Parathyroid adenoma (tissue), 2 donors: ENCODE measurements around the gene ARHGAP22.

Experiments used
- H2AFZ ChIP-seq: fragments of 300-600 bp; sonication (generic); one replicate; pipeline ENCODE4 v1.7.0; 2017; ENCODE audit warnings: antibody characterized with exemption, mild to moderate bottlenecking
- H3K27ac ChIP-seq: fragments of 300-600 bp; sonication (generic); one replicate; pipeline ENCODE4 v1.7.0; 2017
- H3K27me3 ChIP-seq: fragments of 300-600 bp; sonication (generic); one replicate; pipeline ENCODE4 v1.7.0; 2017; ENCODE audit warnings: low read length; ENCODE audit not compliant: control insufficient read depth, insufficient read depth
- H3K36me3 ChIP-seq: fragments of 300-600 bp; sonication (generic); one replicate; pipeline ENCODE4 v1.7.0; 2017; ENCODE audit warnings: low read length; ENCODE audit not compliant: control insufficient read depth, insufficient read depth
- H3K4me1 ChIP-seq: fragments of 300-600 bp; sonication (generic); one replicate; pipeline ENCODE4 v1.7.0; 2017; ENCODE audit warnings: control low read depth
- H3K4me2 ChIP-seq: fragments of 300-600 bp; sonication (generic); one replicate; pipeline ENCODE4 v1.7.0; 2017; ENCODE audit warnings: low read length
- H3K4me3 ChIP-seq: fragments of 300-600 bp; sonication (generic); one replicate; pipeline ENCODE4 v1.7.0; 2017; ENCODE audit warnings: low read depth, low read length
- H3K79me2 ChIP-seq: fragments of 300-600 bp; sonication (generic); one replicate; pipeline ENCODE4 v1.7.0; 2017; ENCODE audit warnings: control low read depth
- H3K9ac ChIP-seq: fragments of 300-600 bp; sonication (generic); one replicate; pipeline ENCODE4 v1.7.0; 2017; ENCODE audit warnings: mild to moderate bottlenecking
- H3K9me3 ChIP-seq: fragments of 300-600 bp; sonication (generic); one replicate; pipeline ENCODE4 v1.7.0; 2017; ENCODE audit warnings: low read length; ENCODE audit not compliant: control insufficient read depth
- TF ChIP-seq, protein P1 (sequence below): fragments of 300-600 bp; sonication (generic); IDR thresholded peaks from one replicate; pipeline ENCODE4 v1.7.0; 2017; ENCODE audit warnings: antibody characterized with exemption, mild to moderate bottlenecking
- donor health status: primary hyperparathyroidism.

Gene ARHGAP22

DNA sequence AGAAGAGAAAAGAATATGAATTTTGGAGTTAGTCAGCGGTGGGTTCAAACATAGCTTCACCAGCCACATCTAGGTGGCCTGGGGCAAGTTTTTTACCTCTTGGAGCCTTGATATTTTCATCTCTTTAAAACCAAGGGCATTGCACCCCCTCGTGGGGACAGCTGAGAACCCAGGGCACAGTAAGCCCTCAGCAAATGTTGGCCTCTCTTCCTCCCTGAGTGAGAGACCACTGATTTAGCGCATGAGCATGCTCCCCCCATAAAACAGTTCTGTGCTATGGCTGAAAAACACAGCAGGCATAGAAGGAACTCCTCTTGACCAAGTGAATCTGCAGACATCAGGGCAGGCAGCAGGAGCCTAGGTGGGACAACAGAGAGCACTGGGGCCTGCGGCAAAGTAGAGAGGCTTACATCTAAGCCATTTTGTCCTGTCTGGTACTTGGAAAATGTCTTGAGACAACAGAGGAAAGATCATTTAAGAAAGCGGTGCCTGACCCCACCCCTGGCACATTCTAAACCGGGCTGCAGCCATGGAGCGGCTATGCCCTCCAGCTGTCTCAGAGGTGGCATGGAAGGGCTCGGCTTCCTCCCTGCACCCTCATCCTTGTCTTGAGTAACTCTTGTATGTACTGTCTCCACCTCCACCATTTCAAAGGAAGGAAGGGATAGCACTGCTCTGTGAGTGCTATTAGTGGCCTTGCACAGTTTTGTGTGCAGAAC, 94.7 kb downstream of the ARHGAP22 start:
- Histone ChIP-seq H3K27me3 (no peaks in the 10 kb centered on the region), H3K79me2 (no peaks in the 10 kb centered on the region), H3K4me3 (no peak overlapping the region), H3K4me2 (no peak overlapping the region), H3K9me3 (no peaks in the 10 kb centered on the region), H3K27ac (no peak overlapping the region), H2AFZ (no peak overlapping the region), H3K36me3 (no peaks in the 10 kb centered on the region), H3K4me1 (peaks cover 18% of the 10 kb centered on the region), H3K9ac (no peak overlapping the region)
- TF ChIP-seq, protein P1, sequence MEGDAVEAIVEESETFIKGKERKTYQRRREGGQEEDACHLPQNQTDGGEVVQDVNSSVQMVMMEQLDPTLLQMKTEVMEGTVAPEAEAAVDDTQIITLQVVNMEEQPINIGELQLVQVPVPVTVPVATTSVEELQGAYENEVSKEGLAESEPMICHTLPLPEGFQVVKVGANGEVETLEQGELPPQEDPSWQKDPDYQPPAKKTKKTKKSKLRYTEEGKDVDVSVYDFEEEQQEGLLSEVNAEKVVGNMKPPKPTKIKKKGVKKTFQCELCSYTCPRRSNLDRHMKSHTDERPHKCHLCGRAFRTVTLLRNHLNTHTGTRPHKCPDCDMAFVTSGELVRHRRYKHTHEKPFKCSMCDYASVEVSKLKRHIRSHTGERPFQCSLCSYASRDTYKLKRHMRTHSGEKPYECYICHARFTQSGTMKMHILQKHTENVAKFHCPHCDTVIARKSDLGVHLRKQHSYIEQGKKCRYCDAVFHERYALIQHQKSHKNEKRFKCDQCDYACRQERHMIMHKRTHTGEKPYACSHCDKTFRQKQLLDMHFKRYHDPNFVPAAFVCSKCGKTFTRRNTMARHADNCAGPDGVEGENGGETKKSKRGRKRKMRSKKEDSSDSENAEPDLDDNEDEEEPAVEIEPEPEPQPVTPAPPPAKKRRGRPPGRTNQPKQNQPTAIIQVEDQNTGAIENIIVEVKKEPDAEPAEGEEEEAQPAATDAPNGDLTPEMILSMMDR = peak; percentile 30

DNA sequence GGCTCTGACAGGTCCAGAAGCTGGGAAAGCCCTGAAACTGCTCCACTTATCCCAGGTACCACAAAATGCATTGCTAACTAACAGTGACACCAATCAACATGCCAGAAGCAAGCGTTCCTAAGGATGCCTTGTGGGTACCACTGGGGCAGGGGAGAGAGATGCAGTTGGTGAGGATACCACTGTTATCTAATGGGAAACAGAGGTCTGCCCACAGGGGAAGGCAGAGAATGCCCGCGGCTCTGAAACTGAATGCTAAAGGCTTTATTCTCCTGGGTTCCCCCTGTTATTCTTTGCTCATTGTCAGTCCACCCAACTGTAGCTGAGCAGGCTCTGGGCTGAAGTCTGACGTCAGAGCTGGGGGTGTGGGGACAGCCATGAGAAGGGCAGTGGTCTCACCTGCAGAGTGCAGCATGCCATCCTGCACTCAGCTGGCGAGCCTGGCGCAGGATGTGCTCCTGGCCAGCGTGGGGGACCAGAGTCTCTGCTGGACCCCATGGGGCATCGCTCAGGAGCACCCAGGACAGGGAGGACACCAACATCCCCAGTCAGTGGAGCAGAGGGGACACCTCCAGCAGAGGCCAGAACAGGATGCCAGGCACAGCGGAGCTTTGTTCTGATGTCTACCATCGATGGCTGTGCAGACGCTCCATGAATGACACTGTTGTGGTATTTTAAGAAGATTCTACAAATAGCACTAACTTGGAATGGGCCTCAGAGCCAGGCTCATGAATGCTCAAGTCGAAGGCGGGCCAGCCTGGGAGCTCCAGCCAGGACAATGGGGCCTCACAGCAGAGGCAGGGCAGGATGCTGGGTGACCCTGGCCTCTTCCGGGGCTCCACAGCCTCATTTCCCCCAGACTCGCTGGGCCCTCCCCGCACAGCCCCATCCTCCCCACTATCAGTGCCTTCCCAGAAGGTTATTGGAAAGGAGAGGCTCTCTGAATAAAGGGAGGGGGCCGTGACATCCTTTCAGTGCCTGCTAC, 95.8 kb downstream of the ARHGAP22 start:
- TF ChIP-seq, protein P1 = no peak
- Histone ChIP-seq H3K9me3 (no peaks in the 10 kb centered on the region), H2AFZ (no peak overlapping the region), H3K36me3 (no peaks in the 10 kb centered on the region), H3K27me3 (no peaks in the 10 kb centered on the region), H3K79me2 (no peaks in the 10 kb centered on the region), H3K4me3 (no peak overlapping the region), H3K9ac (no peak overlapping the region), H3K4me1 (peaks cover 18% of the 10 kb centered on the region), H3K4me2 (no peak overlapping the region), H3K27ac (no peak overlapping the region)

- TF ChIP-seq, protein P1 = no peak
- H3K79me2 ChIP-seq = no peaks in the 10 kb centered on the region
- no peak overlapping the region for H3K27ac ChIP-seq
- H3K36me3 ChIP-seq = no peaks in the 10 kb centered on the region
- H3K9me3 ChIP-seq = no peaks in the 10 kb centered on the region
- H3K27me3 ChIP-seq = no peaks in the 10 kb centered on the region
- H3K9ac ChIP-seq = no peak overlapping the region
- H3K4me3 ChIP-seq = no peak overlapping the region
- H2AFZ ChIP-seq = no peak overlapping the region
- no peak overlapping the region for H3K4me2 ChIP-seq
- H3K4me1 ChIP-seq = peaks cover 18% of the 10 kb centered on the region
Observed at GRCh38 chr10:48507933-48508790, 96.7 kb downstream of the ARHGAP22 start.

DNA sequence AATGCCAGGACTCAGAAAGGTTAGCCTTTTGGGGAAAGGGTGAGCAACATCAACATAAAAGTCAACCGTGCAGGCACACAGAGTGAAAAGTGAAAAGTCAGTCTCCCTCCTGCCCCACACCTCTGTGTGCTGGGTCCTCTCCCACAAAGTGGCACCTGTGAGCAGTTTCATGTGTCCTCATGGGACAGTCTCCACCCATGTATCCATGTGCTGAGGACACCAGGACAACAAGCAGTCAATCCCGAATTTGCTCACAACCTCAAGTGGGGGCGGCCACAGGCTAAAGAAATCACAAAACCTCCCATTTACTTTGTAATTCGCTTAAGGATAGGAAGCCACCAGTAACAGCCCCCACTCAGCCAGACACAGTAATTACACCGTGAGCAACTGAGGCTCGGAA, 97.4 kb downstream of the ARHGAP22 start:
- no peaks in the 10 kb centered on the region for H3K79me2 ChIP-seq
- H3K4me2 ChIP-seq = no peak overlapping the region
- no peaks in the 10 kb centered on the region for H3K9me3 ChIP-seq
- H3K36me3 ChIP-seq = no peaks in the 10 kb centered on the region
- no peak overlapping the region for H3K4me3 ChIP-seq
- H3K4me1 ChIP-seq = peaks cover 18% of the 10 kb centered on the region
- no peaks in the 10 kb centered on the region for H3K27me3 ChIP-seq
- no peak overlapping the region for H3K9ac ChIP-seq
- TF ChIP-seq, protein P1 = no peak
- no peak overlapping the region for H3K27ac ChIP-seq
- peak overlapping the region; percentile 23 for H2AFZ ChIP-seq
